A549 (cell line): Measurements from ENCODE around the gene C1orf167. TPM values are rescaled to one million over a fixed set of nuclear protein-coding genes. Genes with fewer than 3 reads are reported as not detected.

Experiments used
- ATAC-seq, 2 experiments: fragments of 200-7000 bp in 1 of 2; fragments of >200 bp in 1 of 2; cut with Nextera tagmentation in 1 of 2; cut with Tn5 transposase in 1 of 2; 3 replicates each; pipeline versions ENCODE4 v1.8.0 to v1.9.1; 2018 to 2020; ENCODE audit warnings: mild to moderate bottlenecking in 1 of 2, moderate library complexity in 1 of 2
- CTCF ChIA-PET: fragments of 300-600 bp; sonication (Branson Sonifier 250); formaldehyde crosslinking; extraction: SDS; loops from one replicate; lab custom pipeline; 2021; ENCODE audit warnings: antibody characterized with exemption, inconsistent platforms; lab: Yijun Ruan, JAX
- POLR2A ChIA-PET: fragments of 350-600 bp; formaldehyde crosslinking; extraction: SDS; loops from one replicate; lab custom pipeline; 2021; ENCODE audit warnings: antibody characterized with exemption, inconsistent platforms; lab: Yijun Ruan, JAX
- DNase-seq, 2 experiments: peaks; one replicate each; pipeline versions ENCODE4 v3.0.0 to v3.0.0-alpha.2; 2011 to 2016; ENCODE audit warnings: low read depth in 1 of 2, low spot score in 1 of 2
- FAIRE-seq: peaks from 2 replicates; lab custom pipeline; 2011; peaks lifted over from hg19 to GRCh38; lab: Jason Lieb, UNC
- H3K27ac ChIP-seq, 2 experiments: fragments of >200 bp; sonication (Bioruptor Twin); formaldehyde crosslinking; 3 replicates each; pipeline ENCODE4 v1.5.1; 2016 to 2017
- H3K4me1 ChIP-seq: fragments of >200 bp; sonication (Bioruptor Twin); formaldehyde crosslinking; 3 replicates; pipeline ENCODE4 v1.6.1; 2016
- H3K4me2 ChIP-seq: fragments of >200 bp; sonication (Bioruptor Twin); formaldehyde crosslinking; 3 replicates; pipeline ENCODE4 v1.6.1; 2016
- H3K4me3 ChIP-seq: fragments of >200 bp; sonication (Bioruptor Twin); formaldehyde crosslinking; 3 replicates; pipeline ENCODE4 v1.5.1; 2016
- H3K9me3 ChIP-seq: fragments of >200 bp; sonication (Bioruptor Twin); formaldehyde crosslinking; 3 replicates; pipeline ENCODE4 v1.6.1; 2016
- ATOH8 ChIP-seq: fragments of 250-450 bp; sonication (Bioruptor Pico); IDR thresholded peaks from 2 replicates; pipeline ENCODE4 v1.5.0; 2020; ENCODE audit warnings: low read depth, mild to moderate bottlenecking, moderate library complexity
- CEBPB ChIP-seq, 2 experiments: fragments of >200 bp in 1 of 2; sonication (Bioruptor Twin) in 1 of 2; formaldehyde crosslinking in 1 of 2; IDR thresholded peaks; 2 replicates each; pipeline ENCODE4 v1.6.1; 2012 to 2016
- EHF ChIP-seq: fragments of 250-450 bp; sonication (Bioruptor Pico); IDR thresholded peaks from 2 replicates; pipeline ENCODE4 v1.5.0; 2020; ENCODE audit warnings: mild to moderate bottlenecking
- EHMT2 ChIP-seq: fragments of 200-600 bp; sonication (generic); IDR thresholded peaks from 2 replicates; pipeline ENCODE4 v1.6.1; 2016; ENCODE audit warnings: antibody characterized with exemption, low read depth, mild to moderate bottlenecking, moderate library complexity
- FOSB ChIP-seq: fragments of 250-450 bp; sonication (Bioruptor Pico); IDR thresholded peaks from 2 replicates; pipeline ENCODE4 v1.5.0; 2020; ENCODE audit warnings: mild to moderate bottlenecking, moderate library complexity
- FOXS1 ChIP-seq: fragments of 250-450 bp; sonication (Bioruptor Pico); IDR thresholded peaks from 2 replicates; pipeline ENCODE4 v1.5.0; 2020; ENCODE audit warnings: mild to moderate bottlenecking, moderate library complexity
- HDAC2 ChIP-seq: fragments of 200-600 bp; sonication (generic); IDR thresholded peaks from 2 replicates; pipeline ENCODE4 v1.6.1; 2016
- HES2 ChIP-seq: fragments of >200 bp; sonication (Bioruptor Twin); formaldehyde crosslinking; IDR thresholded peaks from 2 replicates; pipeline ENCODE4 v1.6.1; 2016
- HEYL ChIP-seq: fragments of 250-450 bp; sonication (Bioruptor Pico); IDR thresholded peaks from 2 replicates; pipeline ENCODE4 v1.8.0; 2021; ENCODE audit warnings: mild to moderate bottlenecking, moderate library complexity
- HMGXB4 ChIP-seq: fragments of 250-450 bp; sonication (Bioruptor Pico); IDR thresholded peaks from 2 replicates; pipeline ENCODE4 v1.5.0; 2021; ENCODE audit warnings: mild to moderate bottlenecking, moderate library complexity, borderline replicate concordance
- KDM1A ChIP-seq: fragments of 200-600 bp; sonication (generic); IDR thresholded peaks from 2 replicates; pipeline ENCODE4 v1.6.1; 2016; ENCODE audit warnings: low read depth, mild to moderate bottlenecking
- KDM5A ChIP-seq: fragments of 200-600 bp; sonication (generic); IDR thresholded peaks from 2 replicates; pipeline ENCODE4 v1.6.1; 2016; ENCODE audit warnings: antibody characterized with exemption, mild to moderate bottlenecking
- MAX ChIP-seq: IDR thresholded peaks from 2 replicates; pipeline ENCODE4 v1.6.1; 2012
- MAZ ChIP-seq: fragments of 150-350 bp; IDR thresholded peaks from 2 replicates; pipeline ENCODE4 v1.6.1; 2014; ENCODE audit warnings: antibody characterized with exemption, low read depth, low read length, borderline replicate concordance
- MYC ChIP-seq: IDR thresholded peaks from 2 replicates; pipeline ENCODE4 v1.6.1; 2012; ENCODE audit warnings: mild to moderate bottlenecking, inconsistent platforms, low read length, improper control_type of control experiment, borderline replicate concordance
- NFE2L2 ChIP-seq: fragments of 150-350 bp; conservative IDR thresholded peaks from 2 replicates; pipeline ENCODE4 v1.6.1; 2014; ENCODE audit warnings: low read length
- NR3C1 ChIP-seq: fragments of >200 bp; sonication (Bioruptor Twin); formaldehyde crosslinking; IDR thresholded peaks from 3 replicates; pipeline ENCODE4 v1.6.1; 2017
- PHF8 ChIP-seq: fragments of 200-600 bp; sonication (generic); IDR thresholded peaks from 2 replicates; pipeline ENCODE4 v1.6.1; 2016; ENCODE audit warnings: low read depth, mild to moderate bottlenecking, antibody characterized with exemption, moderate library complexity, borderline replicate concordance
- POLR2A ChIP-seq: IDR thresholded peaks from 2 replicates; pipeline ENCODE4 v1.6.1; 2012; ENCODE audit warnings: mild to moderate bottlenecking, low read length
- RARB ChIP-seq: fragments of 250-450 bp; sonication (Bioruptor Pico); IDR thresholded peaks from 2 replicates; pipeline ENCODE4 v1.8.0; 2021; ENCODE audit warnings: mild to moderate bottlenecking, moderate library complexity
- RCOR1 ChIP-seq: fragments of 150-350 bp; IDR thresholded peaks from 2 replicates; pipeline ENCODE4 v1.6.1; 2014; ENCODE audit warnings: antibody characterized with exemption, low read length, low read depth
- RNF2 ChIP-seq: fragments of 200-600 bp; sonication (generic); IDR thresholded peaks from 2 replicates; pipeline ENCODE4 v1.6.1; 2016; ENCODE audit warnings: low read depth, mild to moderate bottlenecking, antibody characterized with exemption, moderate library complexity, borderline replicate concordance
- ZNF302 ChIP-seq: fragments of 250-450 bp; sonication (Bioruptor Pico); IDR thresholded peaks from 2 replicates; pipeline ENCODE4 v1.9.0; 2021; ENCODE audit warnings: inconsistent platforms, mild to moderate bottlenecking, moderate library complexity
- ZSCAN20 ChIP-seq: fragments of 250-450 bp; sonication (Bioruptor Pico); IDR thresholded peaks from 2 replicates; pipeline ENCODE4 v1.8.0; 2022; ENCODE audit warnings: mild to moderate bottlenecking, moderate library complexity
- WGBS: methylation state at CpG from one replicate; pipeline ENCODE4 v1.1.6; 2017; ENCODE audit errors: missing lambda C conversion rate; 5-methylcytosine and 5-hydroxymethylcytosine counted together
- polyA plus RNA-seq, 4 experiments: library from polyadenylated mRNA; depleted of rRNA in 3 of 4; stranded (reverse); fragments of >200 nt; fragmentation: RNase III in 1 of 4; extraction: RNeasy Plus Mini Kit Qiagen cat#74134 plus additional on column Dnase treatment in 1 of 4; gene quantifications; 2 replicates in 3 of 4; 3 replicates in 1 of 4; pipeline ENCODE4 v1.2.3, GENCODE V29; 2011 to 2017
- TF ChIP-seq, protein P1 (sequence below): fragments of 450-650 bp; IDR thresholded peaks from 2 replicates; pipeline ENCODE4 v1.6.1; 2014; ENCODE audit warnings: antibody characterized with exemption
- TF ChIP-seq, protein P2 (sequence below): fragments of 150-350 bp; IDR thresholded peaks from 2 replicates; pipeline ENCODE4 v1.6.1; 2014; ENCODE audit warnings: low read depth, mild to moderate bottlenecking, low read length

Gene C1orf167
- polyA plus RNA-seq, 2 of the 4 experiments (the other 2 are of a cell fraction) = not detected

- TF ChIP-seq NFE2L2 = no peak
- no peak for TF ChIP-seq RNF2
- TF ChIP-seq KDM5A = peak; percentile 65
- TF ChIP-seq RCOR1 = no peak
- TF ChIP-seq PHF8 = peak; percentile 49; the same call in 1 of the 2 replicates
- no peak for TF ChIP-seq NR3C1
- ATAC-seq (peak; percentile 70 to 73), FAIRE-seq (no peak), DNase-seq (peak in 1 of 2 experiments; percentile 21)
- POLR2A ChIA-PET = interaction anchor here (0.8 to 2.8 kb wide), 7 partner anchors 15 to 212 kb away, joined by 3 to 23 read pairs (median 4); no protein-coding TSS in a partner anchor
- peak overlapping the region; percentile 86 for H3K4me2 ChIP-seq
- peak overlapping the region; percentile 91 to 95 for H3K27ac ChIP-seq
- WGBS = 3% methylated on average over 5 of the region's 20 CpGs
- H3K4me3 ChIP-seq = peak overlapping the region; percentile 59
- peaks cover 26% of the 10 kb centered on the region for H3K4me1 ChIP-seq
- CTCF ChIA-PET = interaction anchor here (1.2 to 1.7 kb wide), 3 partner anchors 22 to 33 kb away, joined by 3 to 4 read pairs (median 3); no protein-coding TSS in a partner anchor
- no peaks in the 10 kb centered on the region for H3K9me3 ChIP-seq
Measured at GRCh38 chr1:11806307-11806936, 44.4 kb downstream of the C1orf167 start.

- CTCF ChIA-PET = interaction anchor here (1.2 to 1.7 kb wide), 3 partner anchors 22 to 33 kb away, joined by 3 to 4 read pairs (median 3); no protein-coding TSS in a partner anchor
Measured at GRCh38 chr1:11807133-11807532, 45.1 kb downstream of the C1orf167 start.

DNA sequence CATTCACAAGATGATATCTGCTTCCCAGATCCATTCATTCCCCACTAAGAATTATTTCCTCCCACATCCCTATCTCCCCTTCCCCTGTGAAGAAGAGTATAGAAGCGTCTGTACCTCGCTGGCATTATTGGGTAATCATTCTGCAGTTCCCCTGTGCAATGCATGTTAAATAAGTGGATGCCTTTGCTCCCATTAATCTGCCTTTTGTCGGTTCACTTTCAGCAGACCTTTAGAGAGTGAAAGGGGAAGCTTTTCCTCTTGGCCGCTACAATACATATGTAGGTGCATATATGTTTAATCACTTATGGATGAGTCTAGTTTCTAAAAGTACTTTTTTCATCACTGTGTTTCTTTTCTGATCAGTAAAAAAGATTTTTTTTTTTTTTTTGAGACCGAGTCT lies 51.0 kb downstream of the C1orf167 start:
- ATAC-seq (no peak), FAIRE-seq (no peak), DNase-seq (no peak)
- Histone ChIP-seq H3K9me3 (no peaks in the 10 kb centered on the region), H3K4me3 (no peak overlapping the region), H3K4me1 (no peaks in the 10 kb centered on the region), H3K4me2 (no peak overlapping the region), H3K27ac (no peak overlapping the region)
- ChIA-PET POLR2A (interaction anchor here (0.7 kb wide), 1 partner anchor 15 kb away, joined by 3 read pairs; no protein-coding TSS in a partner anchor), CTCF (interaction anchor here (0.7 kb wide), 1 partner anchor 16 kb away, joined by 3 read pairs; no protein-coding TSS in a partner anchor)
- WGBS = 85% methylated on average over 5 of the region's 5 CpGs
- TF ChIP-seq ZNF302 (CRISPR knock-in tag) = no peak
- no peak for TF ChIP-seq RNF2
- TF ChIP-seq MAX = no peak
- no peak for TF ChIP-seq RARB
- no peak for TF ChIP-seq ATOH8 (CRISPR knock-in tag)
- no peak for TF ChIP-seq FOXS1 (CRISPR knock-in tag)
- TF ChIP-seq MAZ = no peak
- no peak for TF ChIP-seq CEBPB (IDR thresholded peaks at IDR 0.05)
- no peak for TF ChIP-seq HES2
- no peak for TF ChIP-seq KDM1A
- no peak for TF ChIP-seq FOSB (CRISPR knock-in tag)
- no peak for TF ChIP-seq HEYL (CRISPR knock-in tag)
- TF ChIP-seq MYC = no peak
- TF ChIP-seq EHF = no peak

More at GRCh38 chr1:11807133-11807532, 45.1 kb downstream of the C1orf167 start:
- POLR2A ChIA-PET = interaction anchor here (1.1 to 2.8 kb wide), 3 partner anchors 70 to 212 kb away, joined by 3 to 23 read pairs (median 6); no protein-coding TSS in a partner anchor
- no peaks in the 10 kb centered on the region for H3K9me3 ChIP-seq
- peak overlapping the region; percentile 91 to 95; a peak in 4 of 6 replicates for H3K27ac ChIP-seq
- ATAC-seq = no peak
- no peak for DNase-seq
- no peak for FAIRE-seq
- TF ChIP-seq RARB (no peak), HMGXB4 (CRISPR knock-in tag) (no peak), HDAC2 (no peak), POLR2A (no peak), EHMT2 (no peak), ZSCAN20 (CRISPR knock-in tag) (no peak), RCOR1 (no peak), PHF8 (no peak)
- TF ChIP-seq, protein P1, sequence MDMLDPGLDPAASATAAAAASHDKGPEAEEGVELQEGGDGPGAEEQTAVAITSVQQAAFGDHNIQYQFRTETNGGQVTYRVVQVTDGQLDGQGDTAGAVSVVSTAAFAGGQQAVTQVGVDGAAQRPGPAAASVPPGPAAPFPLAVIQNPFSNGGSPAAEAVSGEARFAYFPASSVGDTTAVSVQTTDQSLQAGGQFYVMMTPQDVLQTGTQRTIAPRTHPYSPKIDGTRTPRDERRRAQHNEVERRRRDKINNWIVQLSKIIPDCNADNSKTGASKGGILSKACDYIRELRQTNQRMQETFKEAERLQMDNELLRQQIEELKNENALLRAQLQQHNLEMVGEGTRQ = no peak
- TF ChIP-seq, protein P2, sequence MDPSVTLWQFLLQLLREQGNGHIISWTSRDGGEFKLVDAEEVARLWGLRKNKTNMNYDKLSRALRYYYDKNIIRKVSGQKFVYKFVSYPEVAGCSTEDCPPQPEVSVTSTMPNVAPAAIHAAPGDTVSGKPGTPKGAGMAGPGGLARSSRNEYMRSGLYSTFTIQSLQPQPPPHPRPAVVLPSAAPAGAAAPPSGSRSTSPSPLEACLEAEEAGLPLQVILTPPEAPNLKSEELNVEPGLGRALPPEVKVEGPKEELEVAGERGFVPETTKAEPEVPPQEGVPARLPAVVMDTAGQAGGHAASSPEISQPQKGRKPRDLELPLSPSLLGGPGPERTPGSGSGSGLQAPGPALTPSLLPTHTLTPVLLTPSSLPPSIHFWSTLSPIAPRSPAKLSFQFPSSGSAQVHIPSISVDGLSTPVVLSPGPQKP = no peak
- peak overlapping the region; percentile 59 for H3K4me3 ChIP-seq
- peak overlapping the region; percentile 86 for H3K4me2 ChIP-seq
- peaks cover 26% of the 10 kb centered on the region for H3K4me1 ChIP-seq
- 33% methylated on average over 2 of the region's 2 CpGs for WGBS
